HepG2 (cell line): ENCODE measurements around the gene SPAM1. TPM values are rescaled to one million over a fixed set of nuclear protein-coding genes. Genes with fewer than 3 reads are reported as not detected.

Experiments used
- ATAC-seq: fragments of 200-7000 bp; cut with Tn5 transposase; 3 replicates; pipeline ENCODE4 v1.9.1; 2020; ENCODE audit warnings: mild to moderate bottlenecking, moderate library complexity
- BruUV-seq: library from RNA; stranded (reverse); fragments of 400-500 nt; replicated peaks from 2 replicates; lab custom pipeline; 2021; lab: Mats Ljungman, UMichigan
- CTCF ChIA-PET: fragments of 300-600 bp; formaldehyde crosslinking; extraction: SDS; loops from one replicate; lab custom pipeline; 2021; ENCODE audit warnings: low total read pairs, inconsistent platforms, low intra/inter-chr PET ratio; lab: Yijun Ruan, JAX
- POLR2A ChIA-PET: fragments of 350-600 bp; sonication (Branson Sonifier 250); formaldehyde crosslinking; loops from one replicate; lab custom pipeline; 2020; ENCODE audit warnings: antibody characterized with exemption, inconsistent platforms; lab: Yijun Ruan, JAX
- DNase-seq: peaks from one replicate; pipeline ENCODE4 v3.0.0-alpha.2; 2015; ENCODE audit warnings: low spot score
- FAIRE-seq: peaks from 3 replicates; lab custom pipeline; 2011; peaks lifted over from hg19 to GRCh38; lab: Jason Lieb, UNC
- H2AFZ ChIP-seq: one replicate; pipeline ENCODE4 v1.6.1; 2011; ENCODE audit warnings: low read length, inconsistent platforms
- H3K27ac ChIP-seq: fragments of 300-600 bp; 3 replicates; pipeline ENCODE4 v1.8.0; 2011; ENCODE audit warnings: mixed run types, mild to moderate bottlenecking, mixed read lengths, low read length, inconsistent platforms; ENCODE audit not compliant: insufficient read depth; ENCODE audit errors: extremely low read length
- H3K27me3 ChIP-seq, 2 experiments: fragments of 200-600 bp in 1 of 2; 2 replicates in 1 of 2; 3 replicates in 1 of 2; pipeline versions ENCODE4 v1.6.0 to v1.8.0; 2011; ENCODE audit warnings: low read length in 2 of 2, mild to moderate bottlenecking in 2 of 2, moderate library complexity in 2 of 2, inconsistent platforms in 1 of 2; ENCODE audit not compliant: insufficient read depth in 2 of 2, control insufficient read depth in 1 of 2
- H3K36me3 ChIP-seq, 2 experiments: fragments of 200-600 bp in 1 of 2; replicated peaks in 1 of 2; 2 replicates in 1 of 2; 3 replicates in 1 of 2; pipeline versions ENCODE4 v1.5.1 to v1.8.0; 2011; ENCODE audit warnings: low read length in 2 of 2, inconsistent platforms in 1 of 2; ENCODE audit not compliant: insufficient read depth in 2 of 2, control insufficient read depth in 1 of 2
- H3K4me1 ChIP-seq: 2 replicates; pipeline ENCODE4 v1.5.1; 2012; ENCODE audit warnings: low read length, inconsistent platforms; ENCODE audit not compliant: insufficient read depth
- H3K4me2 ChIP-seq: 2 replicates; pipeline ENCODE4 v1.6.0; 2011; ENCODE audit warnings: low read depth, low read length, inconsistent platforms
- H3K4me3 ChIP-seq, 3 experiments: fragments of 200-600 bp in 1 of 3; sonication (generic), shearing (Covaris generic) in 1 of 3; replicated peaks in 1 of 3; 2 replicates each; pipeline ENCODE4 v1.5.1; 2011 to 2016; ENCODE audit warnings: low read length in 3 of 3, inconsistent platforms in 2 of 3, low read depth in 2 of 3, mild to moderate bottlenecking in 2 of 3, control low read depth in 1 of 3, mixed read lengths in 1 of 3; ENCODE audit not compliant: insufficient read depth in 1 of 3
- H3K79me2 ChIP-seq: one replicate; pipeline ENCODE4 v1.6.1; 2011; ENCODE audit warnings: low read length, inconsistent platforms; ENCODE audit not compliant: insufficient read depth
- H3K9ac ChIP-seq: 2 replicates; pipeline ENCODE4 v1.6.0; 2011; ENCODE audit warnings: mild to moderate bottlenecking, low read depth, low read length, inconsistent platforms; ENCODE audit not compliant: insufficient read depth
- H3K9me3 ChIP-seq: 2 replicates; pipeline ENCODE4 v1.5.1; 2012; ENCODE audit warnings: mild to moderate bottlenecking, low read length
- H4K20me1 ChIP-seq: 2 replicates; pipeline ENCODE4 v1.6.0; 2011; ENCODE audit warnings: inconsistent platforms, mild to moderate bottlenecking, low read length, moderate library complexity; ENCODE audit not compliant: insufficient read depth
- DZIP1 ChIP-seq: sonication (generic); formaldehyde crosslinking; IDR thresholded peaks from 2 replicates; pipeline ENCODE4 v1.5.0; 2020; ENCODE audit warnings: mild to moderate bottlenecking, missing genetic modification reagents
- MZF1 ChIP-seq: sonication (generic); formaldehyde crosslinking; IDR thresholded peaks from 2 replicates; pipeline ENCODE4 v1.8.1; 2023; ENCODE audit warnings: mild to moderate bottlenecking, missing genetic modification reagents, borderline replicate concordance
- NFE2L1 ChIP-seq: sonication (generic); formaldehyde crosslinking; IDR thresholded peaks from 2 replicates; pipeline ENCODE4 v1.4.0; 2020; ENCODE audit warnings: missing genetic modification reagents, mild to moderate bottlenecking, borderline replicate concordance
- PLRG1 ChIP-seq: fragments of 450-650 bp; conservative IDR thresholded peaks from 2 replicates; pipeline ENCODE4 v1.6.1; 2016
- PRPF4 ChIP-seq: fragments of 200-400 bp; formaldehyde crosslinking; IDR thresholded peaks from 2 replicates; pipeline ENCODE4 v1.6.1; 2016; ENCODE audit warnings: low read length, low read depth; ENCODE audit not compliant: poor library complexity, severe bottlenecking
- RFXANK ChIP-seq: IDR thresholded peaks from 2 replicates; pipeline ENCODE4 v1.6.1; 2016
- TBP ChIP-seq: sonication (generic); formaldehyde crosslinking; IDR thresholded peaks from 2 replicates; pipeline ENCODE4 v1.5.0; 2020; ENCODE audit warnings: missing genetic modification reagents
- ZNF260 ChIP-seq: sonication (generic); formaldehyde crosslinking; IDR thresholded peaks from 2 replicates; pipeline ENCODE4 v1.4.0; 2020; ENCODE audit warnings: missing genetic modification reagents, low read depth, mild to moderate bottlenecking, borderline replicate concordance
- ZNF563 ChIP-seq: sonication (generic); formaldehyde crosslinking; IDR thresholded peaks from 2 replicates; pipeline ENCODE4 v1.8.0; 2022; ENCODE audit warnings: mild to moderate bottlenecking, moderate library complexity, missing genetic modification reagents
- ZNF710 ChIP-seq: sonication (generic); formaldehyde crosslinking; IDR thresholded peaks from 2 replicates; pipeline ENCODE4 v1.5.0; 2020; ENCODE audit warnings: mild to moderate bottlenecking, missing genetic modification reagents, borderline replicate concordance
- ZNF773 ChIP-seq: sonication (generic); formaldehyde crosslinking; IDR thresholded peaks from 2 replicates; pipeline ENCODE4 v1.4.0; 2020; ENCODE audit warnings: missing genetic modification reagents, borderline replicate concordance
- WGBS: methylation state at CpG from one replicate; pipeline ENCODE4 v1.1.6; 2017; ENCODE audit warnings: low lambda C conversion rate; 5-methylcytosine and 5-hydroxymethylcytosine counted together
- in situ Hi-C: cut with HindIII; loops from 2 replicates; pipeline ENCODE4 v1.10.0; 2017; ENCODE audit warnings: low pct_unique_long_range_greater_than_20kb; ENCODE audit not compliant: extremely low pct_ligation_motif_present
- intact Hi-C: fragments of 100-400 bp; cut with micrococcal nuclease; formaldehyde crosslinking; loops from one replicate; pipeline ENCODE4 v1.10.0; 2022; ENCODE audit not compliant: unreplicated experiment
- polyA plus RNA-seq, 8 experiments: library from polyadenylated mRNA; depleted of rRNA in 3 of 8; stranded (reverse) in 7 of 8; unstranded in 1 of 8; fragments of >200 nt; fragmentation: Illumina TruSeq in 4 of 8; extraction: Trizol in 4 of 8; gene quantifications; 2 replicates each; pipeline versions ENCODE4 v1.2.1 to v1.2.3, GENCODE V29; 2011 to 2016; ENCODE audit warnings: low read depth in 4 of 8, missing spikeins in 1 of 8, mixed read lengths in 1 of 8; ENCODE audit not compliant: insufficient read depth in 1 of 8
- total RNA-seq, 5 experiments: library from RNA; depleted of rRNA; stranded (reverse); fragments of >200 nt; fragmentation: Illumina TruSeq; extraction: Trizol; gene quantifications; 2 replicates each; pipeline ENCODE4 v1.2.3, GENCODE V29; 2016; ENCODE audit warnings: low read depth in 1 of 5

Gene SPAM1
- total and polyA plus RNA-seq, 2 of the 13 experiments (the other 11 are each of a cell fraction or from before 2014, with no cell fraction given): not detected

- H3K4me1 ChIP-seq: no peaks in the 10 kb centered on the region
- no peak overlapping the region for H3K4me2 ChIP-seq
- 9% methylated on average over 7 of the region's 7 CpGs for WGBS
- TF ChIP-seq ZNF260 (CRISPR knock-in tag) (no peak), DZIP1 (no peak), ZNF710 (no peak), ZNF563 (CRISPR knock-in tag) (no peak), PRPF4 (no peak), MZF1 (CRISPR knock-in tag) (no peak), RFXANK (CRISPR knock-in tag) (no peak), NFE2L1 (CRISPR knock-in tag) (no peak), TBP (no peak), PLRG1 (no peak), ZNF773 (CRISPR knock-in tag) (no peak)
- BruUV-seq: no TSS peak
- no peaks in the 10 kb centered on the region for H3K79me2 ChIP-seq
- no peak overlapping the region for H3K4me3 ChIP-seq
- POLR2A ChIA-PET: no interaction called here
- DNase-seq (no peak), ATAC-seq (no peak), FAIRE-seq (no peak)
- no peak overlapping the region for H2AFZ ChIP-seq
- intact Hi-C loops (no loop called here), in situ Hi-C loops (no loop called here)
- H3K9me3 ChIP-seq: no peaks in the 10 kb centered on the region
- no peaks in the 10 kb centered on the region for H3K36me3 ChIP-seq
- no peak overlapping the region for H3K9ac ChIP-seq
- no peak overlapping the region for H3K27ac ChIP-seq
- CTCF ChIA-PET: no interaction called here
- no peaks in the 10 kb centered on the region for H4K20me1 ChIP-seq
- no peaks in the 10 kb centered on the region for H3K27me3 ChIP-seq
Observed at GRCh38 chr7:123876557-123877256, 48.3 kb upstream of the SPAM1 start.
